Astrocyte (in vitro differentiated cells and primary cell): ENCODE data around the gene DEFB108B.
"Not testable (repeated sequence)": the region's sequence is repeated elsewhere in the genome, so short reads cannot be mapped to it uniquely, and the experiment has no call there.

Source experiments
- CTCF ChIP-seq: IDR thresholded peaks from 2 replicates; pipeline ENCODE4 v1.5.1; 2011; ENCODE audit warnings: low read depth, mild to moderate bottlenecking, inconsistent platforms, low read length, moderate library complexity; ENCODE audit not compliant: insufficient read depth
- EZH2 ChIP-seq: IDR thresholded peaks from 2 replicates; pipeline ENCODE4 v1.6.1; 2012; ENCODE audit warnings: mild to moderate bottlenecking, low read length, inconsistent platforms; ENCODE audit not compliant: insufficient read depth

GRCh38 chr11:71842720-71843119 lies 9.7 kb downstream of the DEFB108B start:
- TF ChIP-seq CTCF, EZH2: not testable (repeated sequence)
